ENCODE measurements around the gene ICAM2.

Gene ICAM2

DNA sequence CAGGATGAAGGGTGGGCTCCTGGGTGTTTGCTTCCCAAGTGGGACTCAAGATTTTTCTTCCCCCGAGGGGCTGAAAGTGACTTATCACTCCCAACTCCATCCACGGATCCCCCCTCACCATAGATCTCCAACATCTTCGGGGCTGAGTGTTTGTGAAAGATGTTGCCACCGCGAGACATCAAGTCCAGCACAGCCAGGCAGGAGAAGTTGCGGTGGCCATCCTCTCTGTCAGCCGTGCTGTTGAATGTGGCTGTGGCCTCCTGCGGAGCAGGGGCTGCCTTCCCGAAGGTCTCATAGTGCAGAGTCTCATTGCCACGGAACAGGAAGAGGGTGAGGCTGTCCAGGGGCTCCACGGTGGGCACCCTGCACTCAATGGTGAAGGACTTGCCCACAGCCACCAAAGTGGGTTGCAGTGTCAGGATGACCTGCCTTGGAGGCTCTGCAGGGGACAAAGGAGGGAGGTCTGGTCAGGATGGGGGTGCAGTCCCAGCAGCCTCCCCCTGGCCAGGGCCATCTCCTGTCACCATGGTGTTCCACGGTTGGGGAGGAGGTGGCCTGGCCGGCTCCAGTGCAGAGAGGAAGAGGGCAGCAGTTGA, 16.8 kb downstream of the ICAM2 start:
- Histone ChIP-seq H3K4me3 (IDR thresholded peaks at IDR 0.05; ENCODE audit: insufficient read depth, low read depth, low read length) (no peak overlapping the region), H3K79me2 (ENCODE audit: insufficient read depth, low read depth) (no peaks in the 10 kb centered on the region), H4K20me1 (ENCODE audit: insufficient read depth) (no peaks in the 10 kb centered on the region), H3K36me3 (ENCODE audit: insufficient read depth) (no peaks in the 10 kb centered on the region), H3K4me1 (ENCODE audit: low read depth, poor library complexity, severe bottlenecking) (peaks cover 13% of the 10 kb centered on the region), H2AFZ (ENCODE audit: low read depth) (no peak overlapping the region), H3K4me2 (no peak overlapping the region), H3K27ac (no peak overlapping the region), H3K27me3 (ENCODE audit: insufficient read depth, low read depth) (no peaks in the 10 kb centered on the region), H3K9ac (no peak overlapping the region)
- no peak for TF ChIP-seq CTCF (conservative IDR thresholded peaks at IDR 0.05; ENCODE audit: low read depth, low read length)

DNA sequence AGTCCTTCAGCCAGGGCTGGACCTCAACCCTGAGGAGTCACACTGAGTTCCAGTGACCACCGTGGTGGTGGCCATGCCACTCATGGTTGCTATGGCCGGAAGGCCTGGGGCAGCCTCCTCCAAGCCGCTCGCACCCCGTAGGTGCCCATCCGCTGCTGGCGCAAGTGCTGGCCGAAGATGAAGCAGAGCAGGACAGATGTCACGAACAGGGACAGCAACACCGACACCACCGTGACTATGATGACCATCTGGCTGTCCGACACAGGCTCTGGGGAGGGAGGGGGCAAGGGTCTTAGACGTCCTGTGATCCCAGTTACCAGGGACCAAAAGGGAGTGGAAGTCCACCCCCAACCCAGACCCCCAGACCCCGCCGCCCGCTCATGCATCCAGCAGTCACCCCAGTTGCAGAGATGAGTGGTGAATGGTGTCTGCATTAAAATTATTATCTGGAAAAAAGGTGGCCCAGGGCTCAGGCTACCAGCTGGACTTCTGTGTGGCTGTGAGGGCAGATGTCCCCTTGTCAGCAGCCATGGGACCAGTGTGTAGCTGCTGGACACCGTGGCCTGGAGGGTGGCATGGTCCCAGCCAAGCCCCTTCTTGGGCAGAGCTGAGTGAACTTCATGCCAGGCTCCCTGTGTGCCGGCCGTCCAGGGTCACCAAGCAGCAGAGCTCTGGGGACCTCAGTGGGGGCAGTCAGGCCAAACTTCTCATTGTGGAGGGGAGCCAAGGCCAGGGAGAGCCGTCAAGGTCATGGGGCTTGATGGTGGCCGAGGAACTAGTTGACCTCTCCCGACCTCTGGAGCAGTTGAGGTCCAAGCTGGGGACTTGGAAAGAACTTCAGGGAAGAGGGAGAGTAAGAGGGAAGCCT, 17.5 kb downstream of the ICAM2 start:
- Histone ChIP-seq H3K4me1 (ENCODE audit: low read depth, poor library complexity, severe bottlenecking) (peaks cover 13% of the 10 kb centered on the region), H3K79me2 (ENCODE audit: insufficient read depth, low read depth) (no peaks in the 10 kb centered on the region), H3K27me3 (ENCODE audit: insufficient read depth, low read depth) (no peaks in the 10 kb centered on the region), H4K20me1 (ENCODE audit: insufficient read depth) (no peaks in the 10 kb centered on the region), H3K36me3 (ENCODE audit: insufficient read depth) (no peaks in the 10 kb centered on the region), H3K4me3 (IDR thresholded peaks at IDR 0.05; ENCODE audit: insufficient read depth, low read depth, low read length) (no peak overlapping the region), H2AFZ (ENCODE audit: low read depth) (no peak overlapping the region), H3K4me2 (no peak overlapping the region), H3K27ac (no peak overlapping the region), H3K9ac (no peak overlapping the region)
- TF ChIP-seq CTCF (conservative IDR thresholded peaks at IDR 0.05; ENCODE audit: low read depth, low read length) = no peak

DNA sequence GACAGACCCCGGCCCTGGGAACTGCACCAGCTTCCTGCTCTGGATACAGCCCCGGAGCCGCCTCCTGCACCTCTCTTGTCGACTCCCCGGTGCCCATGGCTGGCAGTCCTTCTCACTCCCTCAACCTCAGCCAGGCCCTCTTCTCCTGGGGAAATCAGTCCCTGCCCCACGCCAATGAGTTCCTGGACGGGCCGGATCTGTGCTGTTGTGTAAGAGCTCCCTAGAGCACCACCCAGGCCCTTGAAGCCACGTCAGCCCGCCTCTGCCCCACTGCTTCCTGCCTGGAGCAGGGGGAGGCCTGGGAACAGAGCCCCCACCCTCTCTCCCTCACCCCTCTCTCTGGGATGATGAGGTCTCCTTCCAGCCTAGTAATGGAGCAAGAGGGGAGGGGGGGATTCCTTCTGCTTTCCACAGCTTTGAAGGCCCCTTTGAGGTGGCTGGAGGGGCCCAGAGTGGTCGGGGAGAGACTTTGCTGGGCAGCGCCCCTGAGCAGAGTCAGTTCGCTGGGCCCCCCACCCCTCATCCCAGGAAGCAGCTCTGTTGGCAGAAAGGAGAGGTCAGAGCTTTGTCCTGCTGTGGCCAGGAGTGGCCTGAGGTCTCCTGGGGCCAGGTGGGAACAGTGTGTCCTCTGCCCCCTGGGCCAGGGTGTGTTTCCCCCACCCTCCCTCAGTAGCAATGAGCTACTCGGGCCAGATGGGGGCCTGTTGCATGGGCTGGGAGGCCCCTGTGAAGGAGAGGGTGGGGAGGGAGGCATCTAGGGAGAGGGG, 18.5 kb downstream of the ICAM2 start:
- H3K36me3 ChIP-seq (ENCODE audit: insufficient read depth) = no peaks in the 10 kb centered on the region
- H3K4me3 ChIP-seq (IDR thresholded peaks at IDR 0.05; ENCODE audit: insufficient read depth, low read depth, low read length) = no peak overlapping the region
- H3K27ac ChIP-seq = no peak overlapping the region
- H3K9ac ChIP-seq = no peak overlapping the region
- H3K27me3 ChIP-seq (ENCODE audit: insufficient read depth, low read depth) = no peaks in the 10 kb centered on the region
- H2AFZ ChIP-seq (ENCODE audit: low read depth) = no peak overlapping the region
- no peak overlapping the region for H3K4me2 ChIP-seq
- TF ChIP-seq CTCF (conservative IDR thresholded peaks at IDR 0.05; ENCODE audit: low read depth, low read length) = no peak
- peaks cover 6% of the 10 kb centered on the region for H3K4me1 ChIP-seq (ENCODE audit: low read depth, poor library complexity, severe bottlenecking)
- H4K20me1 ChIP-seq (ENCODE audit: insufficient read depth) = no peaks in the 10 kb centered on the region
- no peaks in the 10 kb centered on the region for H3K79me2 ChIP-seq (ENCODE audit: insufficient read depth, low read depth)

- peaks cover 6% of the 10 kb centered on the region for H3K4me1 ChIP-seq (ENCODE audit: low read depth, poor library complexity, severe bottlenecking)
- no peak overlapping the region for H2AFZ ChIP-seq (ENCODE audit: low read depth)
- no peaks in the 10 kb centered on the region for H3K36me3 ChIP-seq (ENCODE audit: insufficient read depth)
- no peaks in the 10 kb centered on the region for H4K20me1 ChIP-seq (ENCODE audit: insufficient read depth)
- H3K27ac ChIP-seq = no peak overlapping the region
- no peak overlapping the region for H3K9ac ChIP-seq
- no peak overlapping the region for H3K4me3 ChIP-seq (IDR thresholded peaks at IDR 0.05; ENCODE audit: insufficient read depth, low read depth, low read length)
- no peaks in the 10 kb centered on the region for H3K27me3 ChIP-seq (ENCODE audit: insufficient read depth, low read depth)
- H3K79me2 ChIP-seq (ENCODE audit: insufficient read depth, low read depth) = no peaks in the 10 kb centered on the region
- no peak for TF ChIP-seq CTCF (conservative IDR thresholded peaks at IDR 0.05; ENCODE audit: low read depth, low read length)
- H3K4me2 ChIP-seq = no peak overlapping the region
Measured at GRCh38 chr17:64001091-64001579, 19.3 kb downstream of the ICAM2 start.
